ENCODE results near the gene FOXL1. TPM values are rescaled to one million over a fixed set of nuclear protein-coding genes. Genes with fewer than 3 reads are reported as not detected.

The FOXL1 gene
- total RNA-seq, 4 donors from 2014 or later = 0.45 to 1.9 (median 1.1) TPM

- Histone ChIP-seq H3K9me3 (no peaks in the 10 kb centered on the region), H3K27ac (no peak overlapping the region), H3K4me1 (no peaks in the 10 kb centered on the region), H3K4me3 (replicated peaks in 1 of 3) (no peak overlapping the region), H3K36me3 (no peaks in the 10 kb centered on the region), H3K27me3 (no peaks in the 10 kb centered on the region)
- DNase-seq = no peak
- WGBS, 2 donors = 91 to 94% methylated on average over 16 of the region's 16 CpGs
- intact Hi-C loops (cut with DNase I) = no loop called here
- TF ChIP-seq CTCF (IDR thresholded peaks at IDR 0.05) (no peak), POLR2A (IDR thresholded peaks at IDR 0.05) (no peak)
Measured at GRCh38 chr16:86622700-86623615, 44.6 kb downstream of the FOXL1 start.

DNA sequence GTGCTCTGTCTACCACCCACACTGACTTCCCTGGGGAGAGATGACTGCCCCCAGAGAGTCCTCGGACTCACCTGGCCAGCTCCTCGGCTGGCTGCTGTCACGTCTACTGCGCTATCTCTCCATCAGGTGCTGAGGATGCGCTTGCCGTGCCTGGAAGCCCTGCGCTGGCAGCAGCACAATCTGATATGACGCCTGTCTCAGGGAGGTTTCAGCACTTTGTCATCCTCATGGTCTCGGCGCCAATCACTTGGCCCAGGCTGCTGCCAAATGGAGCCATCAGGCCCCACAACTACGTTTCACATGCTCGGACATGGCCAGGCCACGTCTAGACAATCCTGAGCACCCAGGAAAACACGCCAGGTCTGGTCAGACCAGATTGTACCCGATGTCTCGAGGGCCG, 46.7 kb downstream of the FOXL1 start:
- Histone ChIP-seq H3K36me3 (no peaks in the 10 kb centered on the region), H3K9me3 (no peaks in the 10 kb centered on the region), H3K27me3 (no peaks in the 10 kb centered on the region), H3K4me3 (replicated peaks in 1 of 3) (no peak overlapping the region), H3K27ac (no peak overlapping the region), H3K4me1 (no peaks in the 10 kb centered on the region)
- no peak for DNase-seq
- intact Hi-C loops (cut with DNase I) = no loop called here
- TF ChIP-seq CTCF (IDR thresholded peaks at IDR 0.05) (no peak), POLR2A (IDR thresholded peaks at IDR 0.05) (no peak)
- 67 to 71% methylated on average over 11 to 17 of the region's 17 CpGs for WGBS, 2 donors

DNA sequence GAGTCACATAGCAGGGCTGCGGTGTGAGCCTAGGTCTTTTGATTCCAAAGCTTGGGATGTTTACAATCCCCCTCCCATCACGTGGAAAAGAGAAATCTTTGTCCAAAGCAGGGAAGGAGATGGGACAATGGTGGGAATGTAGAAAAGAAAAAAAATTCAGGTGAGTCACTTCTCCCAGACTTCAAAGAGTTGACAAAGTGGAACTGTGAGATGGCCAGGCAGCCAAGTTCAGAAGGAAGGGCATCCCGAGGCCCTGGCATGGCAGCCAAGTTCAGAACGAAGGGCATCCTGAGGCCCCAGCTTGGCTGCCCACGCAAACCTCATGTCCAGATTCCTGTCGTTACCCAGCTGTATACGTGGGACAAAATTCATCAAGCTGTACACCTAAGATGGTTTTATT, 47.5 kb downstream of the FOXL1 start:
- no peak for DNase-seq
- Histone ChIP-seq H3K27ac (no peak overlapping the region), H3K4me1 (no peaks in the 10 kb centered on the region), H3K36me3 (no peaks in the 10 kb centered on the region), H3K27me3 (no peaks in the 10 kb centered on the region), H3K4me3 (replicated peaks in 1 of 3) (no peak overlapping the region), H3K9me3 (no peaks in the 10 kb centered on the region)
- no peak for TF ChIP-seq CTCF (IDR thresholded peaks at IDR 0.05)
- intact Hi-C loops (cut with DNase I) = no loop called here
- WGBS, 2 donors = 80 to 88% methylated on average over 7 of the region's 7 CpGs

DNA sequence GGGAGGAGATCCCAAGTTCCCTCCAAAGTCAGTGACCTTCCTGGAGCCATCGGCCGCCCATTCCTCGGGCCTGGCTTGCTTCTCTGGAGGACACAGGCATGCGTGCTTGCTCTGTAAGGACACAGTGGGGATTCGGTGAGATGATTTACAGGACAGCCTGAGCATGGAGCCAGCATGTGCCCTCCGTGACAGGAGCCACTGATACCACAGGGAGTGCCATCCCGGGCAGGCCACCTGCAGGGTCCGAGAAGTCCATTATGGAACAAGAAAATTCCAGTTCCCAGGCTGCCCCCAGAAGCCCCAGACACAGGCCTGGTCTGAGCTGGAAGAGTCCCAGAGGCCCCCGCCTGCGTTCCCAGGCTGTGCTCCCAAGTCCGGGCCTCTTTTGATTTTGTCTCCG, 47.9 kb downstream of the FOXL1 start:
- Histone ChIP-seq H3K36me3 (no peaks in the 10 kb centered on the region), H3K4me1 (no peaks in the 10 kb centered on the region), H3K27ac (no peak overlapping the region), H3K27me3 (no peaks in the 10 kb centered on the region), H3K4me3 (replicated peaks in 1 of 3) (no peak overlapping the region), H3K9me3 (no peaks in the 10 kb centered on the region)
- intact Hi-C loops (cut with DNase I) = no loop called here
- WGBS, 2 donors = 86 to 89% methylated on average over 12 of the region's 12 CpGs
- DNase-seq = no peak
- no peak for TF ChIP-seq CTCF (IDR thresholded peaks at IDR 0.05)
- no peak for TF ChIP-seq POLR2A (IDR thresholded peaks at IDR 0.05)

GRCh38 chr16:86626966-86627365, 48.6 kb downstream of the FOXL1 start:
- WGBS, 2 donors = 89 to 95% methylated on average over 7 to 8 of the region's 8 CpGs
- H3K27me3 ChIP-seq = no peaks in the 10 kb centered on the region
- no peaks in the 10 kb centered on the region for H3K4me1 ChIP-seq
- no peaks in the 10 kb centered on the region for H3K9me3 ChIP-seq
- no peak overlapping the region for H3K4me3 ChIP-seq (replicated peaks in 1 of 3)
- no peak for TF ChIP-seq POLR2A (IDR thresholded peaks at IDR 0.05)
- no peak for TF ChIP-seq CTCF (IDR thresholded peaks at IDR 0.05)
- no peaks in the 10 kb centered on the region for H3K36me3 ChIP-seq
- intact Hi-C loops (cut with DNase I) = no loop called here
- no peak for DNase-seq
- H3K27ac ChIP-seq = no peak overlapping the region
